ENCODE measurements around the gene UBXN4. TPM values are rescaled to one million over a fixed set of nuclear protein-coding genes. Genes with fewer than 3 reads are reported as not detected.

The UBXN4 gene
- total and polyA plus RNA-seq, 2 of the 4 experiments (the other 2 are of a cell fraction) = 48.1 to 49.1 TPM

GRCh38 chr2:135817466-135817865 is 75.8 kb downstream of the UBXN4 start:
- DNase-seq (no peak), ATAC-seq (ENCODE audit: low read depth) (no peak)
- Histone ChIP-seq H2AFZ (replicated peaks; ENCODE audit: low read length, poor library complexity) (peak overlapping the region; percentile 35), H3K4ac (ENCODE audit: low read depth, low read length) (no peak overlapping the region), H3K27me3 (ENCODE audit: control insufficient read depth, insufficient read depth, low read length) (no peaks in the 10 kb centered on the region), H2BK15ac (ENCODE audit: low read depth, low read length) (no peak overlapping the region), H3K9ac (ENCODE audit: low read depth, low read length) (no peak overlapping the region), H2BK120ac (ENCODE audit: low read depth, low read length) (no peak overlapping the region), H2BK20ac (ENCODE audit: low read depth, low read length) (no peak overlapping the region), H3K4me2 (ENCODE audit: low read depth, low read length) (no peak overlapping the region), H2AK5ac (ENCODE audit: low read depth, low read length) (no peak overlapping the region), H3K4me3 (ENCODE audit: insufficient read depth, low read depth, low read length) (no peak overlapping the region), H3K27ac (ENCODE audit: insufficient read depth, low read length) (no peak overlapping the region), H4K8ac (ENCODE audit: low read depth in 2 of 2, low read length in 2 of 2) (no peak overlapping the region), H4K91ac (ENCODE audit: insufficient read depth, low read depth, low read length) (no peak overlapping the region), H3K56ac (ENCODE audit: extremely low read depth, insufficient read depth, low read length) (no peak overlapping the region), H3K9me3 (ENCODE audit: control insufficient read depth, insufficient read depth, low read length) (no peaks in the 10 kb centered on the region), H4K20me1 (ENCODE audit: insufficient read depth, low read length) (no peaks in the 10 kb centered on the region), H2BK5ac (ENCODE audit: low read depth, low read length, poor library complexity, severe bottlenecking) (no peak overlapping the region), H4K5ac (ENCODE audit: low read depth, low read length) (no peak overlapping the region), H3K23ac (ENCODE audit: low read depth, low read length) (no peak overlapping the region), H3K18ac (ENCODE audit: low read depth, low read length) (no peak overlapping the region), H3K9me1 (ENCODE audit: insufficient read depth, low read length) (no peaks in the 10 kb centered on the region), H3K36me3 (ENCODE audit: control insufficient read depth, insufficient read depth, low read length) (no peaks in the 10 kb centered on the region), H3K79me1 (ENCODE audit: low read depth in 1 of 2, low read length in 2 of 2) (no peaks in the 10 kb centered on the region), H3K4me1 (ENCODE audit: control insufficient read depth, insufficient read depth, low read length) (peaks cover 6% of the 10 kb centered on the region; the same call in 1 of the 2 replicates), H3K14ac (replicated peaks; ENCODE audit: low read depth, low read length) (no peak overlapping the region), H2AK9ac (replicated peaks; ENCODE audit: low read depth, low read length, poor library complexity) (peak overlapping the region; percentile 9)
- BruUV-seq (replicated peaks) = no TSS peak
- 73% methylated on average over 6 of the region's 18 CpGs; no CpG with 5 or more reads in 1 of the 2 experiments for WGBS, 2 experiments (ENCODE audit: extremely low coverage in 2 of 2, insufficient read length in 1 of 2)
- dilution Hi-C loops (cut with HindIII; ENCODE audit: low sequenced_read_pairs, unreplicated experiment) = no loop called here
- in situ Hi-C loops (cut with MboI; ENCODE audit: low sequenced_read_pairs) = no loop called here
- CTCF ChIA-PET = no interaction called here
- POLR2A ChIA-PET (ENCODE audit: unreplicated experiment) = no interaction called here
- TF ChIP-seq MAZ (IDR thresholded peaks at IDR 0.05; ENCODE audit: borderline replicate concordance, low read depth, low read length) = no peak
- no peak for TF ChIP-seq POLR2A (IDR thresholded peaks at IDR 0.05; ENCODE audit: low read depth, low read length)
- no peak for TF ChIP-seq ELK1 (IDR thresholded peaks at IDR 0.05; ENCODE audit: borderline replicate concordance, low read depth, low read length)
- no peak for TF ChIP-seq CEBPB (IDR thresholded peaks at IDR 0.05; ENCODE audit: low read depth, low read length)
- no peak for TF ChIP-seq BHLHE40 (IDR thresholded peaks at IDR 0.05; ENCODE audit: low read depth, low read length)
- no peak for TF ChIP-seq RFX5 (IDR thresholded peaks at IDR 0.05; ENCODE audit: low read depth, low read length)
- no peak for TF ChIP-seq CHD1 (IDR thresholded peaks at IDR 0.05; ENCODE audit: low read depth, low read length)
- no peak for TF ChIP-seq CTCF (conservative IDR thresholded peaks at IDR 0.05; ENCODE audit: low read depth, low read length)
- no peak for TF ChIP-seq NFE2L2 (IDR thresholded peaks at IDR 0.05; ENCODE audit: low read depth, low read length)
- TF ChIP-seq FOS (IDR thresholded peaks at IDR 0.05; ENCODE audit: low read depth, low read length) = no peak
- TF ChIP-seq USF2 (IDR thresholded peaks at IDR 0.05; ENCODE audit: low read depth, low read length) = no peak
- no peak for TF ChIP-seq RAD21 (IDR thresholded peaks at IDR 0.05; ENCODE audit: low read length)
- no peak for TF ChIP-seq RCOR1 (IDR thresholded peaks at IDR 0.05; ENCODE audit: insufficient replicate concordance, low read length)
- no peak for TF ChIP-seq SMC3 (IDR thresholded peaks at IDR 0.05; ENCODE audit: low read depth, low read length)
- TF ChIP-seq MAFK (IDR thresholded peaks at IDR 0.05; ENCODE audit: low read depth, low read length) = no peak
- no peak for TF ChIP-seq MXI1 (IDR thresholded peaks at IDR 0.05; ENCODE audit: borderline replicate concordance, low read depth, low read length)
- intact Hi-C loops (cut with micrococcal nuclease) = loop anchor here (5.0 kb wide), 1 partner anchor 560 kb away; no protein-coding TSS in a partner anchor

Measured in IMR-90 (cell line).